Mesodermal cell (in vitro differentiated cells): ENCODE results near the gene MACF1.
"Not testable (repeated sequence)": the region's sequence is repeated elsewhere in the genome, so short reads cannot be mapped to it uniquely, and the experiment has no call there.

ENCODE experiments used
- H3K27ac ChIP-seq: 2 replicates; pipeline ENCODE4 v1.7.0; 2013; ENCODE audit warnings: mild to moderate bottlenecking, low read depth, low read length, moderate library complexity; ENCODE audit not compliant: severe bottlenecking
- H3K36me3 ChIP-seq: 2 replicates; pipeline ENCODE4 v1.7.1; 2013; ENCODE audit warnings: mild to moderate bottlenecking, low read length, moderate library complexity; ENCODE audit not compliant: control insufficient read depth, insufficient read depth
- H3K4me1 ChIP-seq: one replicate; pipeline ENCODE4 v1.7.1; 2013; ENCODE audit warnings: mild to moderate bottlenecking, low read length; ENCODE audit not compliant: insufficient read depth, control insufficient read depth, poor library complexity, severe bottlenecking
- H3K4me3 ChIP-seq: 2 replicates; pipeline ENCODE4 v1.7.0; 2013; ENCODE audit warnings: low read length, control low read depth, mild to moderate bottlenecking; ENCODE audit not compliant: insufficient read depth, poor library complexity, severe bottlenecking; ENCODE audit errors: extremely low read depth
- H3K9me3 ChIP-seq: 2 replicates; pipeline ENCODE4 v1.7.1; 2013; ENCODE audit warnings: mild to moderate bottlenecking, low read length, moderate library complexity; ENCODE audit not compliant: control insufficient read depth
- WGBS, 2 experiments: methylation state at CpG; one replicate each; pipeline ENCODE4 v1.1.5; 2013; ENCODE audit warnings: missing lambda C conversion rate in 2 of 2; ENCODE audit not compliant: insufficient coverage in 2 of 2; 5-methylcytosine and 5-hydroxymethylcytosine counted together

The MACF1 gene

GRCh38 chr1:39493043-39493810, 288.7 kb downstream of the MACF1 start:
- WGBS, 2 experiments: 90 to 95% methylated on average over 3 to 8 of the region's 13 CpGs
- H3K4me3 ChIP-seq, H3K9me3 ChIP-seq, H3K27ac ChIP-seq, H3K36me3 ChIP-seq, H3K4me1 ChIP-seq: not testable (repeated sequence)

GRCh38 chr1:39494671-39495410, 290.3 kb downstream of the MACF1 start:
- no peaks in the 10 kb centered on the region for H3K9me3 ChIP-seq
- no peaks in the 10 kb centered on the region for H3K36me3 ChIP-seq
- H3K27ac ChIP-seq: no peak overlapping the region
- WGBS, 2 experiments: 85 to 94% methylated on average over 5 to 7 of the region's 14 CpGs
- no peaks in the 10 kb centered on the region for H3K4me1 ChIP-seq
- H3K4me3 ChIP-seq: no peak overlapping the region

GRCh38 chr1:39496520-39496919, 292.0 kb downstream of the MACF1 start:
- not testable (repeated sequence) for H3K4me1 ChIP-seq, H3K9me3 ChIP-seq, H3K27ac ChIP-seq, H3K4me3 ChIP-seq, H3K36me3 ChIP-seq
- 60% methylated on average over 1 of the region's 5 CpGs; no CpG with 5 or more reads in 1 of the 2 experiments for WGBS, 2 experiments

GRCh38 chr1:39497585-39497984, 293.1 kb downstream of the MACF1 start:
- no peaks in the 10 kb centered on the region for H3K36me3 ChIP-seq
- H3K9me3 ChIP-seq: no peaks in the 10 kb centered on the region
- H3K4me3 ChIP-seq: no peak overlapping the region
- no peaks in the 10 kb centered on the region for H3K4me1 ChIP-seq
- no peak overlapping the region for H3K27ac ChIP-seq
- WGBS, 2 experiments: 71 to 100% methylated on average over 1 of the region's 5 CpGs

- WGBS, 2 experiments: 90 to 100% methylated on average over 1 to 2 of the region's 9 CpGs
- not testable (repeated sequence) for H3K27ac ChIP-seq, H3K4me3 ChIP-seq, H3K9me3 ChIP-seq, H3K36me3 ChIP-seq, H3K4me1 ChIP-seq
Measured at GRCh38 chr1:39498096-39498710, 293.7 kb downstream of the MACF1 start.

GRCh38 chr1:39498821-39499220, 294.3 kb downstream of the MACF1 start:
- WGBS, 2 experiments: 87 to 95% methylated on average over 2 of the region's 15 CpGs
- H3K4me1 ChIP-seq: not testable (repeated sequence)

GRCh38 chr1:39499668-39500067, 295.2 kb downstream of the MACF1 start:
- 89 to 94% methylated on average over 4 of the region's 5 CpGs for WGBS, 2 experiments
- Histone ChIP-seq H3K4me3 (no peak overlapping the region), H3K36me3 (no peaks in the 10 kb centered on the region), H3K27ac (no peak overlapping the region), H3K9me3 (no peaks in the 10 kb centered on the region), H3K4me1 (no peaks in the 10 kb centered on the region)

More at GRCh38 chr1:39498821-39499220, 294.3 kb downstream of the MACF1 start:
- not testable (repeated sequence) for H3K27ac ChIP-seq, H3K36me3 ChIP-seq, H3K4me3 ChIP-seq, H3K9me3 ChIP-seq

- Histone ChIP-seq H3K36me3 (no peaks in the 10 kb centered on the region), H3K4me1 (no peaks in the 10 kb centered on the region), H3K4me3 (no peak overlapping the region), H3K9me3 (no peaks in the 10 kb centered on the region), H3K27ac (no peak overlapping the region)
- 89 to 95% methylated on average over 3 of the region's 4 CpGs for WGBS, 2 experiments
Measured at GRCh38 chr1:39500862-39501389, 296.4 kb downstream of the MACF1 start.

GRCh38 chr1:39501666-39502065, 297.2 kb downstream of the MACF1 start:
- WGBS, 2 experiments: 92 to 100% methylated on average over 2 of the region's 5 CpGs
- H3K9me3 ChIP-seq: no peaks in the 10 kb centered on the region

GRCh38 chr1:39504436-39504835, 299.9 kb downstream of the MACF1 start:
- not testable (repeated sequence) for H3K9me3 ChIP-seq, H3K4me3 ChIP-seq, H3K27ac ChIP-seq, H3K4me1 ChIP-seq, H3K36me3 ChIP-seq
- 86 to 87% methylated on average over 4 to 7 of the region's 9 CpGs for WGBS, 2 experiments

More at GRCh38 chr1:39501666-39502065, 297.2 kb downstream of the MACF1 start:
- H3K4me1 ChIP-seq: peaks cover 3% of the 10 kb centered on the region
- no peaks in the 10 kb centered on the region for H3K36me3 ChIP-seq
- no peak overlapping the region for H3K4me3 ChIP-seq
- H3K27ac ChIP-seq: no peak overlapping the region
